ENCODE results near the gene GPATCH1.

- TF ChIP-seq POLR2AphosphoS5 (IDR thresholded peaks at IDR 0.05; ENCODE audit: insufficient read depth in 1 of 2, low read depth in 1 of 2) (no peak), CTCF (IDR thresholded peaks at IDR 0.05) (no peak), POLR2A (IDR thresholded peaks at IDR 0.05) (no peak)
Observed at GRCh38 chr19:33171916-33172359, 91.0 kb downstream of the GPATCH1 start.
